Upper lobe of left lung (tissue), 6 donors: ENCODE data around the gene PLEKHG7. TPM values are rescaled to one million over a fixed set of nuclear protein-coding genes. Genes with fewer than 3 reads are reported as not detected.
"Not testable (repeated sequence)": the region's sequence is repeated elsewhere in the genome, so short reads cannot be mapped to it uniquely, and the experiment has no call there.

Source experiments
- ATAC-seq, 2 donors: fragments of 200-7000 bp; cut with Tn5 transposase; one replicate each; pipeline ENCODE4 v1.9.1; 2022; ENCODE audit warnings: mild to moderate bottlenecking in 2 of 2, moderate library complexity in 2 of 2; ENCODE audit not compliant: low FRiP score in 2 of 2
- DNase-seq, 2 donors: peaks; one replicate each; pipeline ENCODE4 v3.0.0-alpha.2; 2019 to 2020
- H3K27ac ChIP-seq, 4 donors: fragments of 200-600 bp; sonication (generic); one replicate each; pipeline ENCODE4 v1.5.1; 2016 to 2019
- H3K27me3 ChIP-seq, 4 donors: fragments of 200-600 bp; sonication (generic); one replicate each; pipeline ENCODE4 v1.5.1; 2017 to 2019
- H3K36me3 ChIP-seq, 4 donors: fragments of 200-600 bp; sonication (generic); one replicate each; pipeline ENCODE4 v1.5.1; 2016 to 2019
- H3K4me1 ChIP-seq, 4 donors: fragments of 200-600 bp; sonication (generic); one replicate each; pipeline ENCODE4 v1.5.1; 2018 to 2019
- H3K4me3 ChIP-seq, 4 donors: fragments of 200-600 bp; sonication (generic); one replicate each; pipeline ENCODE4 v1.5.1; 2017 to 2019; ENCODE audit warnings: mild to moderate bottlenecking in 2 of 4, moderate library complexity in 1 of 4
- H3K9me3 ChIP-seq, 4 donors: fragments of 200-600 bp; sonication (generic); one replicate each; pipeline ENCODE4 v1.5.1; 2018 to 2019
- EP300 ChIP-seq, 4 donors: sonication (generic); formaldehyde crosslinking; IDR thresholded peaks; one replicate each; pipeline ENCODE4 v1.5.1; 2017; ENCODE audit warnings: antibody characterized with exemption in 4 of 4, control low read depth in 2 of 4
- POLR2A ChIP-seq, 4 donors: fragments of 450-650 bp; IDR thresholded peaks; one replicate each; pipeline ENCODE4 v1.5.1; 2016 to 2017; ENCODE audit warnings: antibody characterized with exemption in 4 of 4, mild to moderate bottlenecking in 2 of 4
- POLR2AphosphoS5 ChIP-seq, 2 donors: sonication (generic); formaldehyde crosslinking; IDR thresholded peaks; one replicate each; pipeline ENCODE4 v1.5.1; 2017; ENCODE audit warnings: antibody characterized with exemption in 2 of 2
- WGBS, 2 donors: methylation state at CpG; one replicate each; pipeline ENCODE4 v1.1.5; 2017 to 2018; 5-methylcytosine and 5-hydroxymethylcytosine counted together
- total RNA-seq, 6 donors: library from RNA; depleted of rRNA in 4 of 6; stranded (reverse); fragments of >200 nt in 4 of 6; gene quantifications; one replicate each; pipeline versions ENCODE4 v1.1.0 to v1.2.1, GENCODE V29; 2016 to 2021
- TF ChIP-seq, protein P1 (sequence below), 6 experiments: fragments of 450-650 bp in 4 of 6; fragments of 200-600 bp in 2 of 6; sonication (generic) in 2 of 6; IDR thresholded peaks; one replicate each; pipeline ENCODE4 v1.5.1; 2016 to 2019; ENCODE audit warnings: antibody characterized with exemption in 6 of 6
- donor health status: DM: no; HTN: no; CAD: no; lungs with moderate emphysema.
- donor health status: DM: no; HTN: yes; CAD: no; lungs with severe emphysema.

The PLEKHG7 gene
- total RNA-seq, 6 donors from 2014 or later: 0.91 to 15.9 (median 2.0) TPM; not detected in 1

DNA sequence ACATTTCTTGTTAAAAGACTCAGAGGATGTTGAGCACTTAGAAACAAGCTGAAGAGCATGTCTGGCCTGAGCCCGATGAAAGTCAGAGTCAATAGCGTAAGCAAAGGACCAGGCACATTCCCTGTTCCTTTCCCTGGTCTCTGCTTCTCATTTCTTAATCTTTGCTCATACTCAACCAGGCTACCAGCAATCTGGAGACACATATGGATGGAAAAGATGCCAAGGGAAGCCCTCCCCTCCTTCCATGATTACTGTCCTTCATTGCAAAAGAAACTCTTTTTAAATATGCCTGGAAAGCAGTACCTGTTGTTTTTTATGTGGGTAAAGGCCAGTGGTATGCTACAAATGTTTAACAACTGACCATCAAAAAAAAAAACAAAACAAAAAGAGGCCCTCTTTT is 44.2 kb upstream of the PLEKHG7 start:
- no peak overlapping the region for H3K4me3 ChIP-seq
- 94 to 100% methylated on average over 2 of the region's 2 CpGs for WGBS, 2 donors
- no peak for ATAC-seq
- no peaks in the 10 kb centered on the region for H3K36me3 ChIP-seq
- TF ChIP-seq EP300 (IDR thresholded peaks at IDR 0.05): no peak
- TF ChIP-seq POLR2A (IDR thresholded peaks at IDR 0.05): no peak
- TF ChIP-seq, protein P1, sequence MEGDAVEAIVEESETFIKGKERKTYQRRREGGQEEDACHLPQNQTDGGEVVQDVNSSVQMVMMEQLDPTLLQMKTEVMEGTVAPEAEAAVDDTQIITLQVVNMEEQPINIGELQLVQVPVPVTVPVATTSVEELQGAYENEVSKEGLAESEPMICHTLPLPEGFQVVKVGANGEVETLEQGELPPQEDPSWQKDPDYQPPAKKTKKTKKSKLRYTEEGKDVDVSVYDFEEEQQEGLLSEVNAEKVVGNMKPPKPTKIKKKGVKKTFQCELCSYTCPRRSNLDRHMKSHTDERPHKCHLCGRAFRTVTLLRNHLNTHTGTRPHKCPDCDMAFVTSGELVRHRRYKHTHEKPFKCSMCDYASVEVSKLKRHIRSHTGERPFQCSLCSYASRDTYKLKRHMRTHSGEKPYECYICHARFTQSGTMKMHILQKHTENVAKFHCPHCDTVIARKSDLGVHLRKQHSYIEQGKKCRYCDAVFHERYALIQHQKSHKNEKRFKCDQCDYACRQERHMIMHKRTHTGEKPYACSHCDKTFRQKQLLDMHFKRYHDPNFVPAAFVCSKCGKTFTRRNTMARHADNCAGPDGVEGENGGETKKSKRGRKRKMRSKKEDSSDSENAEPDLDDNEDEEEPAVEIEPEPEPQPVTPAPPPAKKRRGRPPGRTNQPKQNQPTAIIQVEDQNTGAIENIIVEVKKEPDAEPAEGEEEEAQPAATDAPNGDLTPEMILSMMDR (IDR thresholded peaks at IDR 0.05): no peak
- TF ChIP-seq POLR2AphosphoS5 (IDR thresholded peaks at IDR 0.05): no peak
- H3K27me3 ChIP-seq: no peaks in the 10 kb centered on the region
- no peaks in the 10 kb centered on the region for H3K4me1 ChIP-seq
- no peak overlapping the region for H3K27ac ChIP-seq
- no peaks in the 10 kb centered on the region for H3K9me3 ChIP-seq
- DNase-seq: no peak

DNA sequence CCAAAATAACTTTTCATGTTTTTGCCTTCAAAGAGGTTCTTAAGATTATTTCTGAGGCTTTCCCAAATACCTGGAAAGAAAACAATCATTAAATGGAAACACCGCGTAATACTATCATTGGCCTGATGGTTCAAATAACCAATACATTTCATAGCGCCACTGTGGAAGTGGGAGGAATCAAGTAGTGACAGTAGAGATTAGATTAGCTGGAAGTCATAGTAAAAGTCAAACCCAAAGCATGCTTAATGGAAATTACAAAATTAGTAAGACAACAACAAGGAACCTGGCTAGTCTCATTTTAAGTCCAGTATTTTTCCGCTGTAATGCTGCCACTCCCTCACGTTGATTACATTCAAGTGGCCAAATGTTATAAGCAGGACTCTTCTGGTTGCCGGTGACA is 41.5 kb upstream of the PLEKHG7 start:
- no peak for ATAC-seq
- H3K27ac ChIP-seq: no peak overlapping the region
- 93 to 99% methylated on average over 6 of the region's 6 CpGs for WGBS, 2 donors

DNA sequence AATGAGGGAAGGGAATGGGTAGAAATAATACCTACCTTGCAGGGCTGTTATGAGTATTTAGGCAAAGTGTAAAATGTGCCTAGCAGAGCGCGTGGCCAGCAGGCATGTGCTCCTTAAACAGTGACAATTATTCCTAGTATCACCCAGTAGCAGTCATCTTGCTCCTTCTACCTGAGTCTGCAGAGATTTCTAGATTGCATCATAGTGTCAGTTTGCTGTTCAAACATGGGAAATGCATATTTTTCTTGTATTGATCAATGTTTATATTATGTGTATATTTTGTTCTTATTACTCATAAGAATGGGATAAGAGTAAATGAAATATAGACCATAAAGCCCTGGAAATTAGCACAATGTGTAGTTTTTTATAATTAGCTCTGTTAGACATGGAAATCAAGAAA is 37.3 kb upstream of the PLEKHG7 start:
- Histone ChIP-seq H3K4me1 (no peaks in the 10 kb centered on the region), H3K27me3 (no peaks in the 10 kb centered on the region), H3K9me3 (no peaks in the 10 kb centered on the region), H3K4me3 (no peak overlapping the region), H3K36me3 (no peaks in the 10 kb centered on the region), H3K27ac (no peak overlapping the region)
- TF ChIP-seq EP300 (IDR thresholded peaks at IDR 0.05) (no peak), POLR2A (IDR thresholded peaks at IDR 0.05) (no peak), POLR2AphosphoS5 (IDR thresholded peaks at IDR 0.05) (no peak)
- TF ChIP-seq, protein P1 (IDR thresholded peaks at IDR 0.05): no peak
- WGBS, 2 donors: 92 to 100% methylated on average over 2 of the region's 2 CpGs
- no peak for ATAC-seq
- no peak for DNase-seq

More for the DNA sequence above, 41.5 kb upstream of the PLEKHG7 start:
- TF ChIP-seq, protein P1 (IDR thresholded peaks at IDR 0.05): no peak
- TF ChIP-seq POLR2AphosphoS5 (IDR thresholded peaks at IDR 0.05) (no peak), POLR2A (IDR thresholded peaks at IDR 0.05) (no peak), EP300 (IDR thresholded peaks at IDR 0.05) (no peak)
- Histone ChIP-seq H3K9me3 (no peaks in the 10 kb centered on the region), H3K27me3 (no peaks in the 10 kb centered on the region), H3K36me3 (no peaks in the 10 kb centered on the region), H3K4me1 (no peaks in the 10 kb centered on the region), H3K4me3 (no peak overlapping the region)
- DNase-seq: no peak

DNA sequence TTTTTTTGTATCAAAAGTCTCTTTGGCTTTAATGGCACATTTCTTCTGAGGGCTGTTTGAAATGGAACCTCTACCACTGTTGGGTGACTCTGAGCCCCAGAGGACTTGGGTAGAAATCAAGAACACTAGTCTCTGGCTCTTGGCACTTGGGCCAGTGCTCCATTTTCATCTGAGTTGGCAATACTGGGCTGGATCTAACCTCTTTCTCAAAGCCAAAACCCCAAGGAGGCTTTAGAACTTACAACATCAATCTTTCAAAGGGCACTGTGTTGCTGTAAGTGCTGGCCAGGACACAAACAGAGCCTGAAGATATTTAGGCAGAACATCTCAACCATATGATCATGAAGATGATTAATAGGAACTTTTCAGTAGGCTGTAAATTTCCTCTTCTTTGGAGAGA is 34.0 kb upstream of the PLEKHG7 start:
- H3K4me1 ChIP-seq: no peaks in the 10 kb centered on the region
- DNase-seq: no peak

DNA sequence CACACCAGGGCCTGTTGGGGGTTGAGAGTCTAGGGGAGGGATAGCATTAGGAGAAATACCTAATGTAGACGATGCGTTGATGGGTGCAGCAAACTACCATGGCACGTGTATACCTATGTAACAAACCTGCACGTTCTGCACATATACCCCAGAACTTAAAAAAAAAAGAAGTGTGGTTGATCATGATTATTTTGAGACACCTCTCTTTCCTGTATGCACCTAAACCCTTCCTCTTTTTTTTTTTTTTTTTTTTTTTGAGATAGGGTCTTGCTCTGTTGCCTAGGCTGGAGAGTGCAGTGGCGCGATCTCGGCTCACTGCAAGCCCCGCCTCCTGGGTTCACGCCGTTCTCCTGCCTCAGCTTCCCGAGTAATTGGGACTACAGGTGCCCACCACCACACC is 31.3 kb upstream of the PLEKHG7 start:
- 95 to 96% methylated on average over 11 of the region's 11 CpGs for WGBS, 2 donors
- H3K9me3 ChIP-seq, H3K27me3 ChIP-seq, ATAC-seq, DNase-seq, H3K4me1 ChIP-seq, H3K4me3 ChIP-seq, H3K36me3 ChIP-seq, H3K27ac ChIP-seq: not testable (repeated sequence)

More for the DNA sequence above, 34.0 kb upstream of the PLEKHG7 start:
- no peaks in the 10 kb centered on the region for H3K27me3 ChIP-seq
- no peaks in the 10 kb centered on the region for H3K36me3 ChIP-seq
- no peak overlapping the region for H3K27ac ChIP-seq
- H3K4me3 ChIP-seq: no peak overlapping the region
- TF ChIP-seq EP300 (IDR thresholded peaks at IDR 0.05): no peak
- TF ChIP-seq POLR2A (IDR thresholded peaks at IDR 0.05): no peak
- TF ChIP-seq POLR2AphosphoS5 (IDR thresholded peaks at IDR 0.05): no peak
- TF ChIP-seq, protein P1 (IDR thresholded peaks at IDR 0.05): no peak
- no peak for ATAC-seq
- H3K9me3 ChIP-seq: no peaks in the 10 kb centered on the region
